ENCODE data around the gene ASCC3.

DNA sequence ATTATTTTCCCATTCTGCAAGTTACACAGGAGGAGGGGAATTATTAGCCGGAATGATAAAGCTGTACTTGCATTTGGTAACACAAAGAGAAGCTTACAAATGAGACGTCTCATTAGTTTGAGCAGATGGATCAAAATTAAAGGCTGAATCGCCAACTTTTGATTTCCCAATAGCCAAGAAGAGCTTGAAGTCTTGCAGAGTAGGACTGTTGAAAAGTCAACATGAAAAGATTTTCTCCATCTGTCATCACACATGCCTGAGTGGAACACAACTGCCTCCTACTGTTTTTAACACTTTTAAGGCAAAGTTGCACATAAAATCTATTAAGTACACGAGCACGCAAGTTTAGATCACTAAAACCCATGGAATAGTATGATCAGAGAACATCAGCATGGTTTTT is 176.2 kb downstream of the ASCC3 start:
- TF ChIP-seq CTCF (IDR thresholded peaks at IDR 0.05 in 2 of 3, conservative IDR thresholded peaks at IDR 0.05 in 1 of 3; ENCODE audit: borderline replicate concordance in 1 of 3, insufficient read depth in 1 of 3, low read depth in 2 of 3, low read length in 2 of 3) (no peak), ZNF274 (IDR thresholded peaks at IDR 0.05; ENCODE audit: low read depth, low read length) (no peak), POLR2A (IDR thresholded peaks at IDR 0.05; ENCODE audit: borderline replicate concordance, extremely low read depth, insufficient read depth, insufficient read length) (no peak)

All from HCT116 (cell line).